ENCODE measurements around the gene RETREG1.

DNA sequence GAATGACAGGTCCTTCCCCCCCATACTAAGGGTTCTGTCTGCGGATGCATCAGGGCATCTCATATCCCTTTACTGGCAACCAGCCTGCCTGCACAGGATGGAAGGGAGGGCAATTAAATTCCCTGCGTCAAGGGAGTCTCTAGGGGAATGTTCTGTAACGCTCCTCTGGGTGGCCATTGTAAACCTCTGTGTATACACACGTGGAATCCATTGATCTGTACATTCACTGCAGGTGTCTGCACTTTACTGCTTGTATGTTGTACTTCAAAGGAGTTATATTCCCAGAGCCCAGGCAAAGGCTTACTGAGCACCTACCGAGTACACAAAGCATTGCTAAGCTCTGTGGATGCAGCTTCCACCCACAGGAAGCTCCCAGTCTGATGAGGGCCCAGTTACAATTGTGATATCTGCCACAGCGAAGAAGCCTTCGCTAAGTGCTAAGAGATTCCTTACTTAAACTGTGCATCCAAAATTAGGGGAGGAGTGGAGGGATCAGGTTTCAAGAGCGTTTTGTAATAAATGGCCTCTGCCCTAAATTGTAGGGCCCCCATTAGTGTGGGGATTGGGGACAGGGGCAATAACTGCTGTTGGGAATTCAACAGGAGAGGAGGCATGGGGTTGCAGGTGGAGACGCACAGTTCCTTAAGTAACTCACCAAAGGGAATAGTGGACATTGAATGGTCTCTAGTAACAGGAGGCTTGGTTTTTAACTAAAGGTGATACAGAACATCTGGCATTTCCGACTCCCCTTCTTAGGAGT, 1.5 kb upstream of the RETREG1 start:
- TF ChIP-seq, protein P1, sequence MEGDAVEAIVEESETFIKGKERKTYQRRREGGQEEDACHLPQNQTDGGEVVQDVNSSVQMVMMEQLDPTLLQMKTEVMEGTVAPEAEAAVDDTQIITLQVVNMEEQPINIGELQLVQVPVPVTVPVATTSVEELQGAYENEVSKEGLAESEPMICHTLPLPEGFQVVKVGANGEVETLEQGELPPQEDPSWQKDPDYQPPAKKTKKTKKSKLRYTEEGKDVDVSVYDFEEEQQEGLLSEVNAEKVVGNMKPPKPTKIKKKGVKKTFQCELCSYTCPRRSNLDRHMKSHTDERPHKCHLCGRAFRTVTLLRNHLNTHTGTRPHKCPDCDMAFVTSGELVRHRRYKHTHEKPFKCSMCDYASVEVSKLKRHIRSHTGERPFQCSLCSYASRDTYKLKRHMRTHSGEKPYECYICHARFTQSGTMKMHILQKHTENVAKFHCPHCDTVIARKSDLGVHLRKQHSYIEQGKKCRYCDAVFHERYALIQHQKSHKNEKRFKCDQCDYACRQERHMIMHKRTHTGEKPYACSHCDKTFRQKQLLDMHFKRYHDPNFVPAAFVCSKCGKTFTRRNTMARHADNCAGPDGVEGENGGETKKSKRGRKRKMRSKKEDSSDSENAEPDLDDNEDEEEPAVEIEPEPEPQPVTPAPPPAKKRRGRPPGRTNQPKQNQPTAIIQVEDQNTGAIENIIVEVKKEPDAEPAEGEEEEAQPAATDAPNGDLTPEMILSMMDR (conservative IDR thresholded peaks at IDR 0.05; ENCODE audit: low read depth, low read length): no peak
- TF ChIP-seq EZH2 (IDR thresholded peaks at IDR 0.05; ENCODE audit: borderline replicate concordance, low read depth, low read length, poor library complexity, severe bottlenecking): no peak
